ENCODE measurements around the gene GRAP2. TPM values are rescaled to one million over a fixed set of nuclear protein-coding genes. Genes with fewer than 3 reads are reported as not detected.

GRAP2 gene
- polyA plus RNA-seq, 1 donor (not counting 4 experiments of a cell fraction or from before 2014, with no cell fraction given) = not detected

- no peaks in the 10 kb centered on the region for H3K79me2 ChIP-seq (ENCODE audit: control insufficient read depth, insufficient read depth, low read length)
- DNase-seq (ENCODE audit: low read depth, low spot score) (no peak), FAIRE-seq (no peak)
- no peaks in the 10 kb centered on the region for H3K4me1 ChIP-seq (ENCODE audit: control insufficient read depth, extremely low read depth, insufficient read depth, low read length)
- no peak overlapping the region for H2AFZ ChIP-seq (ENCODE audit: control insufficient read depth, low read length)
- no peaks in the 10 kb centered on the region for H3K36me3 ChIP-seq (ENCODE audit: control insufficient read depth in 2 of 2, extremely low read depth in 1 of 2, insufficient read depth in 2 of 2, low read length in 2 of 2)
- dilution Hi-C loops (cut with MboI; ENCODE audit: extremely low pct_ligation_motif_present, low sequenced_read_pairs) = no loop called here
- H3K9me1 ChIP-seq (ENCODE audit: control insufficient read depth, extremely low read depth, insufficient read depth, low read length) = no peaks in the 10 kb centered on the region
- no peak overlapping the region for H3K9ac ChIP-seq (ENCODE audit: control insufficient read depth, extremely low read depth, insufficient read depth, low read length)
- H3K4me2 ChIP-seq (ENCODE audit: control insufficient read depth, extremely low read depth, insufficient read depth, low read depth, low read length) = no peak overlapping the region
- TF ChIP-seq CTCF (optimal IDR thresholded peaks at IDR 0.05 in 1 of 3, IDR thresholded peaks at IDR 0.05 in 1 of 3, conservative IDR thresholded peaks at IDR 0.05 in 1 of 3; ENCODE audit: extremely low read depth in 1 of 3, insufficient read depth in 2 of 3, low read length in 3 of 3) = no peak
- TF ChIP-seq EZH2 (IDR thresholded peaks at IDR 0.05; ENCODE audit: low read length) = no peak
- no peaks in the 10 kb centered on the region for H3K9me3 ChIP-seq (ENCODE audit: control insufficient read depth, low read depth, low read length)
- H3K4me3 ChIP-seq (ENCODE audit: control insufficient read depth in 2 of 3, extremely low read depth in 1 of 3, insufficient read depth in 2 of 3, low read depth in 1 of 3, low read length in 3 of 3) = no peak overlapping the region
- no peak overlapping the region for H3K27ac ChIP-seq (ENCODE audit: control insufficient read depth, insufficient read depth, low read length)
- no peaks in the 10 kb centered on the region for H4K20me1 ChIP-seq (ENCODE audit: control insufficient read depth, extremely low read depth, insufficient read depth, low read length)
- H3K27me3 ChIP-seq (ENCODE audit: control insufficient read depth, extremely low read depth, insufficient read depth, low read length) = peaks cover 36% of the 10 kb centered on the region
Measured at GRCh38 chr22:39973656-39974055, 72.8 kb downstream of the GRAP2 start.

GRCh38 chr22:39974065-39974464 is 73.2 kb downstream of the GRAP2 start:
- no peak for FAIRE-seq
- no peaks in the 10 kb centered on the region for H3K36me3 ChIP-seq (ENCODE audit: control insufficient read depth in 2 of 2, extremely low read depth in 1 of 2, insufficient read depth in 2 of 2, low read length in 2 of 2)
- no peaks in the 10 kb centered on the region for H3K9me3 ChIP-seq (ENCODE audit: control insufficient read depth, low read depth, low read length)
- no peaks in the 10 kb centered on the region for H3K4me1 ChIP-seq (ENCODE audit: control insufficient read depth, extremely low read depth, insufficient read depth, low read length)
- H2AFZ ChIP-seq (ENCODE audit: control insufficient read depth, low read length) = no peak overlapping the region
- DNase-seq (ENCODE audit: low read depth, low spot score) = no peak
- no peak overlapping the region for H3K4me3 ChIP-seq (ENCODE audit: control insufficient read depth in 2 of 3, extremely low read depth in 1 of 3, insufficient read depth in 2 of 3, low read depth in 1 of 3, low read length in 3 of 3)
- dilution Hi-C loops (cut with MboI; ENCODE audit: extremely low pct_ligation_motif_present, low sequenced_read_pairs) = no loop called here
- H3K9ac ChIP-seq (ENCODE audit: control insufficient read depth, extremely low read depth, insufficient read depth, low read length) = no peak overlapping the region
- no peaks in the 10 kb centered on the region for H4K20me1 ChIP-seq (ENCODE audit: control insufficient read depth, extremely low read depth, insufficient read depth, low read length)
- peaks cover 36% of the 10 kb centered on the region for H3K27me3 ChIP-seq (ENCODE audit: control insufficient read depth, extremely low read depth, insufficient read depth, low read length)
- no peak overlapping the region for H3K4me2 ChIP-seq (ENCODE audit: control insufficient read depth, extremely low read depth, insufficient read depth, low read depth, low read length)
- H3K27ac ChIP-seq (ENCODE audit: control insufficient read depth, insufficient read depth, low read length) = no peak overlapping the region
- no peaks in the 10 kb centered on the region for H3K9me1 ChIP-seq (ENCODE audit: control insufficient read depth, extremely low read depth, insufficient read depth, low read length)
- no peaks in the 10 kb centered on the region for H3K79me2 ChIP-seq (ENCODE audit: control insufficient read depth, insufficient read depth, low read length)
- TF ChIP-seq EZH2 (IDR thresholded peaks at IDR 0.05; ENCODE audit: low read length) (no peak), CTCF (optimal IDR thresholded peaks at IDR 0.05 in 1 of 3, IDR thresholded peaks at IDR 0.05 in 1 of 3, conservative IDR thresholded peaks at IDR 0.05 in 1 of 3; ENCODE audit: extremely low read depth in 1 of 3, insufficient read depth in 2 of 3, low read length in 3 of 3) (no peak)

All from keratinocyte (primary cell).